Smooth muscle cell (in vitro differentiated cells): ENCODE measurements around the gene NUCB2. TPM values are rescaled to one million over a fixed set of nuclear protein-coding genes. Genes with fewer than 3 reads are reported as not detected.

Experiments
- DNase-seq: peaks from one replicate; lab custom pipeline; 2025; ENCODE audit not compliant: unreplicated experiment; lab: John Stamatoyannopoulos, UW
- H2AFZ ChIP-seq: fragments of 200-600 bp; sonication (generic); 2 replicates; pipeline ENCODE4 v1.6.0; 2016; ENCODE audit warnings: antibody characterized with exemption, low read depth, mild to moderate bottlenecking
- H3F3A ChIP-seq: fragments of 200-600 bp; sonication (generic); 2 replicates; pipeline ENCODE4 v1.6.0; 2017; ENCODE audit warnings: antibody characterized with exemption, low read depth
- H3K27ac ChIP-seq: fragments of 200-600 bp; sonication (generic); 2 replicates; pipeline ENCODE4 v1.5.1; 2016; ENCODE audit warnings: low read depth, mild to moderate bottlenecking
- H3K27me3 ChIP-seq: fragments of 200-600 bp; sonication (generic); 2 replicates; pipeline ENCODE4 v1.6.1; 2016; ENCODE audit warnings: low read depth, mild to moderate bottlenecking
- H3K36me3 ChIP-seq: fragments of 200-600 bp; sonication (generic); 2 replicates; pipeline ENCODE4 v1.5.1; 2016; ENCODE audit warnings: low read depth
- H3K4me1 ChIP-seq: fragments of 200-600 bp; sonication (generic); 2 replicates; pipeline ENCODE4 v1.5.1; 2016; ENCODE audit warnings: low read depth
- H3K4me2 ChIP-seq: fragments of 200-600 bp; sonication (generic); 2 replicates; pipeline ENCODE4 v1.6.0; 2016; ENCODE audit warnings: mild to moderate bottlenecking
- H3K4me3 ChIP-seq: fragments of 200-600 bp; sonication (generic); 2 replicates; pipeline ENCODE4 v1.5.1; 2016; ENCODE audit warnings: mild to moderate bottlenecking
- H3K79me2 ChIP-seq: fragments of 200-600 bp; sonication (generic); 2 replicates; pipeline ENCODE4 v1.6.0; 2016; ENCODE audit warnings: low read depth, mild to moderate bottlenecking
- H3K9ac ChIP-seq: fragments of 200-600 bp; sonication (generic); 2 replicates; pipeline ENCODE4 v1.6.0; 2016; ENCODE audit warnings: low read depth
- H3K9me3 ChIP-seq: fragments of 200-600 bp; sonication (generic); replicated peaks from 2 replicates; pipeline ENCODE4 v1.5.1; 2016; ENCODE audit warnings: low read depth
- H4K20me1 ChIP-seq: fragments of 200-600 bp; sonication (generic); 2 replicates; pipeline ENCODE4 v1.6.0; 2016; ENCODE audit warnings: low read depth
- WGBS: methylation state at CpG from one replicate; pipeline ENCODE4 v1.1.7; 2016; ENCODE audit warnings: low lambda C conversion rate; 5-methylcytosine and 5-hydroxymethylcytosine counted together
- polyA plus RNA-seq: library from polyadenylated mRNA; unstranded; fragments of >200 nt; fragmentation: Nextera tagmentation; extraction: Ambion mirVana; gene quantifications from 2 replicates; pipeline ENCODE4 v1.2.1, GENCODE V29; 2016
- total RNA-seq: library from RNA; depleted of rRNA; stranded (reverse); fragments of >200 nt; gene quantifications from 2 replicates; pipeline ENCODE4 v1.2.3, GENCODE V29; 2014
- TF ChIP-seq, protein P1 (sequence below): fragments of 200-600 bp; sonication (generic); IDR thresholded peaks from 2 replicates; pipeline ENCODE4 v1.5.1; 2017; ENCODE audit warnings: borderline replicate concordance, mild to moderate bottlenecking, antibody characterized with exemption; ENCODE audit not compliant: insufficient read depth, poor library complexity, severe bottlenecking

The NUCB2 gene
- total and polyA plus RNA-seq, 2 experiments from 2014 or later, result 91.2 to 177 TPM

- no peaks in the 10 kb centered on the region for H3K9me3 ChIP-seq
- DNase-seq, result no peak
- 89% methylated on average over 4 of the region's 4 CpGs for WGBS
- H3K9ac ChIP-seq, result no peak overlapping the region
- no peak overlapping the region for H3K4me3 ChIP-seq
- H4K20me1 ChIP-seq, result no peaks in the 10 kb centered on the region
- no peak overlapping the region for H2AFZ ChIP-seq
- H3K27ac ChIP-seq, result no peak overlapping the region
- H3K27me3 ChIP-seq, result no peaks in the 10 kb centered on the region
- no peak overlapping the region for H3K4me2 ChIP-seq
- no peaks in the 10 kb centered on the region for H3K36me3 ChIP-seq
- H3K4me1 ChIP-seq, result no peaks in the 10 kb centered on the region
- no peaks in the 10 kb centered on the region for H3K79me2 ChIP-seq
- no peaks in the 10 kb centered on the region for H3F3A ChIP-seq
- TF ChIP-seq, protein P1, sequence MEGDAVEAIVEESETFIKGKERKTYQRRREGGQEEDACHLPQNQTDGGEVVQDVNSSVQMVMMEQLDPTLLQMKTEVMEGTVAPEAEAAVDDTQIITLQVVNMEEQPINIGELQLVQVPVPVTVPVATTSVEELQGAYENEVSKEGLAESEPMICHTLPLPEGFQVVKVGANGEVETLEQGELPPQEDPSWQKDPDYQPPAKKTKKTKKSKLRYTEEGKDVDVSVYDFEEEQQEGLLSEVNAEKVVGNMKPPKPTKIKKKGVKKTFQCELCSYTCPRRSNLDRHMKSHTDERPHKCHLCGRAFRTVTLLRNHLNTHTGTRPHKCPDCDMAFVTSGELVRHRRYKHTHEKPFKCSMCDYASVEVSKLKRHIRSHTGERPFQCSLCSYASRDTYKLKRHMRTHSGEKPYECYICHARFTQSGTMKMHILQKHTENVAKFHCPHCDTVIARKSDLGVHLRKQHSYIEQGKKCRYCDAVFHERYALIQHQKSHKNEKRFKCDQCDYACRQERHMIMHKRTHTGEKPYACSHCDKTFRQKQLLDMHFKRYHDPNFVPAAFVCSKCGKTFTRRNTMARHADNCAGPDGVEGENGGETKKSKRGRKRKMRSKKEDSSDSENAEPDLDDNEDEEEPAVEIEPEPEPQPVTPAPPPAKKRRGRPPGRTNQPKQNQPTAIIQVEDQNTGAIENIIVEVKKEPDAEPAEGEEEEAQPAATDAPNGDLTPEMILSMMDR, result no peak
Observed at GRCh38 chr11:17333799-17334586, 57.5 kb downstream of the NUCB2 start.

DNA sequence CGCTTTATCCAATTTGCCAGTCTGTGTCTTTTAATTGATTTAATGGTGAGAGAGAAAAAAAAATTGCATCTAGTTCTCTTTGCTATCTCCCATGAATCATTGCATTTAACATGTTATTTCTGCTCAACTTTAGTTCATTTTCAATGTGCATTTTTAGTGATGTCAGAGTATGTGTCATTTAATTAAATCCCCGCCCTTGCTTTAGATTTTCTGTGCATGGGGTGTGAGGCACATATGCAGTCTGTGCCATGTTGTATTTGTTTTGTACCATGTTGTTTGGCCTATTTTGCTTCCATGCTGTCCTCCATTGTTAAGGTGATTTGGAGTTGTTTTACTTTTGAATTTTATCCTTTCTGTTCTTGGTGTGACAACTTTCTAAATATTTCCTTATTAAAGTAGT lies 66.7 kb downstream of the NUCB2 start:
- 100% methylated on average over 2 of the region's 2 CpGs for WGBS
- Histone ChIP-seq H3K27ac (no peak overlapping the region), H2AFZ (no peak overlapping the region)

GRCh38 chr11:17343907-17344306 lies 67.4 kb downstream of the NUCB2 start:
- Histone ChIP-seq H3K4me2 (no peak overlapping the region), H3K9me3 (no peaks in the 10 kb centered on the region), H2AFZ (no peak overlapping the region), H3K79me2 (no peaks in the 10 kb centered on the region), H4K20me1 (no peaks in the 10 kb centered on the region), H3K36me3 (no peaks in the 10 kb centered on the region), H3K9ac (no peak overlapping the region), H3K4me1 (no peaks in the 10 kb centered on the region), H3F3A (no peaks in the 10 kb centered on the region), H3K27me3 (no peaks in the 10 kb centered on the region), H3K27ac (no peak overlapping the region), H3K4me3 (no peak overlapping the region)
- 25% methylated on average over 1 of the region's 1 CpG for WGBS
- no peak for DNase-seq
- TF ChIP-seq, protein P1, result no peak

More for the DNA sequence above, 66.7 kb downstream of the NUCB2 start:
- no peak overlapping the region for H3K9ac ChIP-seq
- no peaks in the 10 kb centered on the region for H3K9me3 ChIP-seq
- H3K4me2 ChIP-seq, result no peak overlapping the region
- no peaks in the 10 kb centered on the region for H4K20me1 ChIP-seq
- TF ChIP-seq, protein P1, result no peak
- no peaks in the 10 kb centered on the region for H3K27me3 ChIP-seq
- no peaks in the 10 kb centered on the region for H3F3A ChIP-seq
- H3K4me3 ChIP-seq, result no peak overlapping the region
- H3K36me3 ChIP-seq, result no peaks in the 10 kb centered on the region
- DNase-seq, result no peak
- no peaks in the 10 kb centered on the region for H3K79me2 ChIP-seq
- no peaks in the 10 kb centered on the region for H3K4me1 ChIP-seq

GRCh38 chr11:17347676-17348075 lies 71.1 kb downstream of the NUCB2 start:
- no peak overlapping the region for H2AFZ ChIP-seq
- H3K36me3 ChIP-seq, result no peaks in the 10 kb centered on the region
- no peak overlapping the region for H3K27ac ChIP-seq
- H3K79me2 ChIP-seq, result no peaks in the 10 kb centered on the region
- no peak overlapping the region for H3K4me3 ChIP-seq
- peaks cover 11% of the 10 kb centered on the region for H3F3A ChIP-seq
- no peaks in the 10 kb centered on the region for H4K20me1 ChIP-seq
- peaks cover 7% of the 10 kb centered on the region for H3K27me3 ChIP-seq
- H3K9ac ChIP-seq, result no peak overlapping the region
- TF ChIP-seq, protein P1, result no peak
- H3K4me1 ChIP-seq, result peaks cover 5% of the 10 kb centered on the region
- no peaks in the 10 kb centered on the region for H3K9me3 ChIP-seq
- H3K4me2 ChIP-seq, result no peak overlapping the region
- 65% methylated on average over 1 of the region's 1 CpG for WGBS
- DNase-seq, result no peak
